Uterus (tissue), 2 donors: ENCODE data around the gene CEBPA.

Source experiments
- CTCF ChIP-seq, 4 experiments: fragments of 200-600 bp in 2 of 4; fragments of 450-650 bp in 2 of 4; sonication (generic) in 2 of 4; IDR thresholded peaks; one replicate each; pipeline ENCODE4 v1.5.1; 2016 to 2019; ENCODE audit warnings: antibody characterized with exemption in 4 of 4, mild to moderate bottlenecking in 2 of 4, moderate library complexity in 1 of 4
- POLR2A ChIP-seq, 2 donors: fragments of 450-650 bp; IDR thresholded peaks; one replicate each; pipeline ENCODE4 v1.6.1; 2016; ENCODE audit warnings: antibody characterized with exemption in 2 of 2, mild to moderate bottlenecking in 1 of 2, moderate library complexity in 1 of 2

- no peak for TF ChIP-seq CTCF (IDR thresholded peaks at IDR 0.05)
- no peak for TF ChIP-seq POLR2A (IDR thresholded peaks at IDR 0.05)
These were observed 46.1 kb upstream of the CEBPA start for GRCh38 chr19:33348301-33349010.
